ENCODE measurements around the gene GBX1.

The GBX1 gene

DNA sequence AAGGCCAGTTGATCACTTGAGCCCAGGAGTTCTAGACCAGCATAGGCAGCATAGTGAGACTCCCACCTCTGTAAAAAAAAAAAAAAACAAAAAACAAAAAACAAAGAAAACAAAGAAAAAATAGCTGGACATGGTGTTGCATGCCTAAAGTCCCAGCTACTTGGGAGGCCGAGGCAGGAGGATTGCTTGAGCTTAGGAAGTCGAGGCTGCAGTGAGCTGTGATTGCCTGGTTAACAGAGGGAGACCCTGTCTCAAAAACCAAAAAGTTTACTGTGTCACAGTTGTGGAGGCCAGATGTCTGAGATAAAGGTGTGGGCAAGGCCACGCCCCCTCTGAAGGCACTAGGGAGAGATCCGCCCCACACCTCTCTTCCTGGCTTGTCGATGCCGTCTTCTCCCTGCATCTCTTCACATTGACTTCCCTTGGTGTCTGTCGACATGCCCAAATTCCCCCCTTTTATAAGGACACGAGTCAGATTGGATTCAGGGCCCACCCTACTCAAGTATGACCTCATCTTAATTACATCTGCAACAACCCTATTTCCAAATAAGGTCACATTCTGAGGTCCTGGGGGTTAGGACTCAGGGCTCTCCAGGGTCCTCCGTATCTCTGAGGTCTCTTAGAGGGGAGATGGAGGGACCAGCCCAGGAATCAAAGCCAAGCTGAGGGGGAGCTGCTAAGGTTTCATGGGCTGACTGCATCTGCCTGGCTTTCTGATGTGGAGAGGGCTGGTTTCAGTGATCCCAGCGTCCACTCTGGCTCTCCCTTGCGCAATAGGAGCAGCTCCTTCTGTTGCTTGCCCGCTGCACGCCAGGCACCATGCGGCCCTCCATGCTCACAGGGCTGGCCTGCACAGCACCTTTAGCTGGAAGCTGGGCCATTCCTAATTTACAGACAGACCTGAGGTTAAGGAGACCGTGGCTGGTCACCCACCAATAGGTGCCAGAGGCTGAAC, 58.1 kb downstream of the GBX1 start:
- H3K4me1 ChIP-seq (ENCODE audit: control insufficient read depth, insufficient read depth, low read length, poor library complexity, severe bottlenecking): peaks cover 2% of the 10 kb centered on the region

DNA sequence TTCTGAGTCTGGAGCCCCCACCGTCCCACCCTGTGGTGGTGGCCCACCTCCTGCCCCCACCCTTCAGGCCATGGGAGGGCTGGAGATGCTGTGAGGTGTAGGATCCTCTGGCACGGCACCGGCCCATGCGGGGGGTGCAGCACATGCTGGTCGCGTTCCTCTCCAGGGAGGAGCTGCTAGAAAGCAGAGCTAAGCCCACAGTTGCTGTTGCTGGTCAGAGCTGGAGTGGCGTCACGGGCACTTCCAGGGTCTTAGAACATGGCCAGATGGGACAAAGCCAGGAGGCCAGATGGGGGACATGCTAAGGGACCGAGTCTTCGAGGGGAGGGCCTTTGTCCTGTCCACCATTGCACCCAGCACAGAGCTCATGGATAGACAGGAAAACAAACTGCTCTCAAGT, 59.6 kb downstream of the GBX1 start:
- Histone ChIP-seq H3K4me1 (ENCODE audit: control insufficient read depth, insufficient read depth, low read length, poor library complexity, severe bottlenecking) (no peaks in the 10 kb centered on the region), H3K27ac (ENCODE audit: insufficient read depth, low read length, poor library complexity, severe bottlenecking) (no peak overlapping the region), H3K9me3 (ENCODE audit: control insufficient read depth, low read length) (no peaks in the 10 kb centered on the region), H3K4me3 (ENCODE audit: insufficient read depth, low read depth, low read length, poor library complexity, severe bottlenecking) (no peak overlapping the region), H3K36me3 (ENCODE audit: control insufficient read depth, insufficient read depth, low read length) (peaks cover 3% of the 10 kb centered on the region), H3K27me3 (replicated peaks; ENCODE audit: control insufficient read depth, insufficient read depth, low read length, poor library complexity, severe bottlenecking) (no peaks in the 10 kb centered on the region)
- DNase-seq: no peak

More for the DNA sequence above, 58.1 kb downstream of the GBX1 start:
- no peak for DNase-seq
- Histone ChIP-seq H3K36me3 (ENCODE audit: control insufficient read depth, insufficient read depth, low read length) (peaks cover 3% of the 10 kb centered on the region), H3K4me3 (ENCODE audit: insufficient read depth, low read depth, low read length, poor library complexity, severe bottlenecking) (no peak overlapping the region), H3K27ac (ENCODE audit: insufficient read depth, low read length, poor library complexity, severe bottlenecking) (no peak overlapping the region), H3K9me3 (ENCODE audit: control insufficient read depth, low read length) (no peaks in the 10 kb centered on the region), H3K27me3 (replicated peaks; ENCODE audit: control insufficient read depth, insufficient read depth, low read length, poor library complexity, severe bottlenecking) (no peaks in the 10 kb centered on the region)

DNA sequence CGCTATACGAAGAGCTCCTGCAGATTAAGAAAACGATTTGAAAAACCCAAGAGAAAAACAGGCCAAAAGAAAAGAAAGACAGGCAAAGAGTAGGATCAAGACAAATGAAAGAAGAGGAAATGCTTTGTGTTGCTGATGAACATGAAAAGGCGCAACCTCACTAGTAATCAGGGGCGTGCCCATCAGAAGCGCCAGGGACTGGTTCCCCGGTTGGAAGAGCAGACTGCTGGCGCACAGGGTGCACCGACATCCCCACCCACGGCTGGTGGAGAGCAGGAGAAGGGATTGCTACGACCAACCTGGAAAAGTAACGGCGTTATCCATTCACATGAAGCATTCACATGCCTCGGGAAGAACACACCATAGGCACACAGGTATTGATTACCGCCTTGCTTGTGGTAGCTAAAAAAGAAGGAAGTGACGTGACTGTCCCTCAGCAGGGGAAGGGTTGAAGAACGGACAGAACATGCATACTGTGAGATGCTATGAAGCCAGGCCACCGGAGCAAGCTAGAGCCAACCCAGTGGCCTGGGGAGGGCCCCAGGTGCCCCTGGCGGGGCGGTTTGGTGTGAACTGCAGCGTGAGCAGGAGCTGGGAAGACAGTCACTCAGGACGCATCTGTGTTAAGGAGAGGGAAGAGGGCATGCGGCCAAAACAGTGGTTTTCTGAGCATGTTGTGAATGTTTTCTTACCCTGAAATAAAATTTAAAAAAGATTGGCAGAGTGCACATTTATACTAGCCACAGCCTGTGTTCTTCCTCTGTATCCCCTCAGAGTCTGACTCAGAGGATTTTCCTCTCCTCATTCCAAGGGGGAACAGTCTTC, 62.9 kb downstream of the GBX1 start:
- Histone ChIP-seq H3K27me3 (replicated peaks; ENCODE audit: control insufficient read depth, insufficient read depth, low read length, poor library complexity, severe bottlenecking) (no peaks in the 10 kb centered on the region), H3K27ac (ENCODE audit: insufficient read depth, low read length, poor library complexity, severe bottlenecking) (no peak overlapping the region), H3K4me1 (ENCODE audit: control insufficient read depth, insufficient read depth, low read length, poor library complexity, severe bottlenecking) (no peaks in the 10 kb centered on the region), H3K4me3 (ENCODE audit: insufficient read depth, low read depth, low read length, poor library complexity, severe bottlenecking) (no peak overlapping the region), H3K36me3 (ENCODE audit: control insufficient read depth, insufficient read depth, low read length) (peaks cover 3% of the 10 kb centered on the region), H3K9me3 (ENCODE audit: control insufficient read depth, low read length) (no peaks in the 10 kb centered on the region)
- DNase-seq: no peak

DNA sequence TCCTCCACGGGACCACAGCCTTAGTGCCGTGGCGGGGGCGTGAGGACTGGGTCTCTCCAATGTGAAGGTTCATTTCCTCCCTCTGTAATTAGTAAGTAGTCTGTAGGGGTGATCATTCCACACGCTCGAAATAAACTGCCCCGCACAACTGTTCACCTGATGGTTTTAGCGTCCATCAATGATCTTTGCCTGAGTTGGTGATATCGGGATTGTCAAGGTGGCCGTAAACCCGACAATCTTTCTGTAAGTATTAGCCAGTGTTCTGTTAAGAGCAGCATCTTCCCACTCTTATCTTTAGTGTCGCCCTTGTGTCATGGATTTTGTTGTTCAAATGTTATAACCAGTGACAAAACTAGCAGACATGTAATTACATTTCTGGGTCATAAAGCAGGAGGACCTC, 63.5 kb downstream of the GBX1 start:
- H3K4me1 ChIP-seq (ENCODE audit: control insufficient read depth, insufficient read depth, low read length, poor library complexity, severe bottlenecking): no peaks in the 10 kb centered on the region
- DNase-seq: no peak
- no peak overlapping the region for H3K27ac ChIP-seq (ENCODE audit: insufficient read depth, low read length, poor library complexity, severe bottlenecking)
- H3K4me3 ChIP-seq (ENCODE audit: insufficient read depth, low read depth, low read length, poor library complexity, severe bottlenecking): no peak overlapping the region
- no peaks in the 10 kb centered on the region for H3K9me3 ChIP-seq (ENCODE audit: control insufficient read depth, low read length)
- H3K36me3 ChIP-seq (ENCODE audit: control insufficient read depth, insufficient read depth, low read length): peaks cover 3% of the 10 kb centered on the region
- no peaks in the 10 kb centered on the region for H3K27me3 ChIP-seq (replicated peaks; ENCODE audit: control insufficient read depth, insufficient read depth, low read length, poor library complexity, severe bottlenecking)

DNA sequence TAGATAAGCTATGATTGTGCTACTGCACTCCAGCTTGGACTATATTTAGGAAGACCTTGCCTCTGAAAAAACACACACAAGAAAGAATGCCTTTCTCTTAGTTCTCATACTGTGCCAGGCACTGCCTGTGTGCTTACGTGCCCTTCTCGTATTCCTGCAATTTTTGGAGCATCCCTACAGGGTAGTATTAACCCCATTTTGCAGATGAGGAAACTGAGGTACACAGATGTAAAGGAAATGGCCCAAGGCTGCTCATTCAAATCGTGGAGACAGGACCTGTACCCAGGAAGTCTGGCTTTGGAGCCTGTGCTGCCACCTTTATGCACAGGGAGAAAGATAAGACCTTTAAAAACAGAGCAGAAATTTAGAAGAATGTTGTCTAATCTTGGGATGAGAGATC, 64.5 kb downstream of the GBX1 start:
- no peaks in the 10 kb centered on the region for H3K9me3 ChIP-seq (ENCODE audit: control insufficient read depth, low read length)
- H3K27me3 ChIP-seq (replicated peaks; ENCODE audit: control insufficient read depth, insufficient read depth, low read length, poor library complexity, severe bottlenecking): no peaks in the 10 kb centered on the region
- H3K36me3 ChIP-seq (ENCODE audit: control insufficient read depth, insufficient read depth, low read length): peaks cover 3% of the 10 kb centered on the region
- no peak for DNase-seq
- H3K4me3 ChIP-seq (ENCODE audit: insufficient read depth, low read depth, low read length, poor library complexity, severe bottlenecking): no peak overlapping the region
- no peak overlapping the region for H3K27ac ChIP-seq (ENCODE audit: insufficient read depth, low read length, poor library complexity, severe bottlenecking)
- no peaks in the 10 kb centered on the region for H3K4me1 ChIP-seq (ENCODE audit: control insufficient read depth, insufficient read depth, low read length, poor library complexity, severe bottlenecking)

DNA sequence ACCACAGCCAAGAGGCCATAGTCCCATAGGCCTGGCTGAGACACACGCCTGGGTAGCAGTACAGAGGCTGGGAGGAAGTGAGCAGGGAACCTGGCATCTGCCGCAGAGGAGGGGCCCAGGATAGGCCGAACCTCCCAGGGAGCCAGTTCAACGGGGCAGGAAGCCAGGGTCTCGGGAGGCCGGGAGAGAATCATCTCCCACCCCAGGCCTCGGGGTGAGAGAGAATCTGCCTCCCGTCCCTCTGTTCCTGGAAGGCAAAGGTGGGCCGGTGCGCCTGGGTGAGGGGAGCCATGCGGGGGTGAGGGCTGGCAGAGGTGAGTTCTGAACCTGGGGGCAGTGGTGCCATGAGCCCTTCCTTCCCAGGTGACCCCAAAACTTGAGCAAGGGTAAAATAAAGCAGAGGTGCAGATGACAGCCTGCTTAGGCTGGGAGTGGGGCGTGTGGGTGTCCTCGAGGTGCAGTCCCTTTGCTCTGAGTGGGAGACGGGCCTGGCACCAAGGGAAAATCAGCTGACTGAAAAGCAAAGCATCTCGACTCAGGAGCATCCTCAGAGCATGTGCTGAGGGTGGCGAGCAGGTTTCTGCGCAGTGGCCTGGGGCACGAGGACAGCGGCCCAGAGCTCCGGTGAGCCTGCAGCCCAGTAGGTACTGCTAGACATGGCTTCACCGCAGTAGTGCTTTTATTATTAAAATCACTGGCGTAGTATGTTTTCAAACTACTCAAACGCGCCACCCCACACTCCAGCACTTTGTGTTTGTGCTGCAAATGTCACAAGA, 65.7 kb downstream of the GBX1 start:
- no peak overlapping the region for H3K4me3 ChIP-seq (ENCODE audit: insufficient read depth, low read depth, low read length, poor library complexity, severe bottlenecking)
- H3K36me3 ChIP-seq (ENCODE audit: control insufficient read depth, insufficient read depth, low read length): peaks cover 3% of the 10 kb centered on the region
- no peaks in the 10 kb centered on the region for H3K9me3 ChIP-seq (ENCODE audit: control insufficient read depth, low read length)
- H3K27me3 ChIP-seq (replicated peaks; ENCODE audit: control insufficient read depth, insufficient read depth, low read length, poor library complexity, severe bottlenecking): no peaks in the 10 kb centered on the region
- DNase-seq: no peak
- H3K27ac ChIP-seq (ENCODE audit: insufficient read depth, low read length, poor library complexity, severe bottlenecking): no peak overlapping the region
- H3K4me1 ChIP-seq (ENCODE audit: control insufficient read depth, insufficient read depth, low read length, poor library complexity, severe bottlenecking): no peaks in the 10 kb centered on the region

DNA sequence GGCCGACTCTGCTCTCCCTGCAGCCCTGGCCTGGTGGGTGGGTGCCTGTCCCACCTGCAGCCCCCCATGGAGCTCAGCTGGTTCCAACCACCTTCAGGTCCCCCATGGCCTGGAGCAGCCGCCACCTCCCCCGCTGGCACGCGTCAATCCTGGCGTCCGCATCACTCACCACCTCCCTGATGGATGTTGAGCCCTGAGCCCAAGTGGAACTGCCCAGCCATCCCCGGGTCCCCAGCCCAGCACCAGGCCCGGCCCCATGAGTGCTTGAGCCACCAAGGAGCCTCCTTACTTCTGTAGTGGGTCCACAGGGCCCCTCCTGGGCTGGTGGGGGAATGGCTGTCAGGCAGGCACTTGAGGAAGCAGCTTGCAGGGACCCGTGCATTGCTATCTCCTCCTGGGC, 66.6 kb downstream of the GBX1 start:
- H3K27me3 ChIP-seq (replicated peaks; ENCODE audit: control insufficient read depth, insufficient read depth, low read length, poor library complexity, severe bottlenecking): no peaks in the 10 kb centered on the region
- no peaks in the 10 kb centered on the region for H3K9me3 ChIP-seq (ENCODE audit: control insufficient read depth, low read length)
- DNase-seq: no peak
- peaks cover 3% of the 10 kb centered on the region for H3K36me3 ChIP-seq (ENCODE audit: control insufficient read depth, insufficient read depth, low read length)
- no peak overlapping the region for H3K4me3 ChIP-seq (ENCODE audit: insufficient read depth, low read depth, low read length, poor library complexity, severe bottlenecking)
- H3K27ac ChIP-seq (ENCODE audit: insufficient read depth, low read length, poor library complexity, severe bottlenecking): no peak overlapping the region
- no peaks in the 10 kb centered on the region for H3K4me1 ChIP-seq (ENCODE audit: control insufficient read depth, insufficient read depth, low read length, poor library complexity, severe bottlenecking)

DNA sequence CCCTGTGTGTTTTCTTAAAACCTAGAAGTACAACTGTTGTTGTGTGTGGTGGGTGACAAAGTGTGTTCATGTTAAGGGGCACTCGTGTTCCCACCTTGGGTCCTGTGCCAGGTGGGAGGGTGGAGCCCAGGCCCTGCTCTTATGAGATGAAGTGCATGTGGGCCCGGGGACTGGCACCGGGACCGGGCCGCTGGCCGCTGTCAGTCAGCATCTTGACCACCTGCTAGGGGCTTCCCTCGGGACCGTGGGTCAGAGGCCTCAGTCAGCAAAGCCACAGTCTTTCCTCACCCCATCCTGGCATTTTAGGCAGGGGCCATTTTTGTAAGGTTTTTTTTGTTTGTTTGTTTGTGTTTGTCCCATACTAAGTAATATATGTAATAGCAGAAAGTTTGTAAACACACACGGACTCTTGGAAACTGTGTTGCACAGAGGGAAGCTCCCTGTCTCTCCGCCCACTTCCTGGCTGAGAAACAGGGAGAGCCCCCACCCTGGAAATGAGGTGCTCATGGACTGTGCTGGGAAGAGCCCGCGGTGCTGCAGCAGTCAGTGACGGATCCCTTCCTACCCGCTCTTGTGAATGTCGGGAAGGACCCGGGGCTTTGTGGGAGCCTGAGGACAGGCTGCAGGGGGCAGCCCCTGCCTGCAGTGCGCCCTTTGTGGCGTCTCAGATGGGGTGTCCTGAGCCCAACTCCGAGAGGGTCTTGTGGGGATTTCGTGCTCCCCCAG, 67.8 kb downstream of the GBX1 start:
- H3K27me3 ChIP-seq (replicated peaks; ENCODE audit: control insufficient read depth, insufficient read depth, low read length, poor library complexity, severe bottlenecking): no peaks in the 10 kb centered on the region
- no peaks in the 10 kb centered on the region for H3K9me3 ChIP-seq (ENCODE audit: control insufficient read depth, low read length)
- H3K4me3 ChIP-seq (ENCODE audit: insufficient read depth, low read depth, low read length, poor library complexity, severe bottlenecking): no peak overlapping the region
- H3K36me3 ChIP-seq (ENCODE audit: control insufficient read depth, insufficient read depth, low read length): peaks cover 2% of the 10 kb centered on the region
- no peak for DNase-seq
- no peaks in the 10 kb centered on the region for H3K4me1 ChIP-seq (ENCODE audit: control insufficient read depth, insufficient read depth, low read length, poor library complexity, severe bottlenecking)
- no peak overlapping the region for H3K27ac ChIP-seq (ENCODE audit: insufficient read depth, low read length, poor library complexity, severe bottlenecking)

Measured in effector memory CD4-positive, alpha-beta T cell (primary cell).